Amygdala (tissue), 56 donors: ENCODE measurements around the gene ESRRA.
"Not testable (repeated sequence)": the region's sequence is repeated elsewhere in the genome, so short reads cannot be mapped to it uniquely, and the experiment has no call there.

Experiments
- DNase-seq, 56 donors: peaks; one replicate each; lab custom pipeline; 2025; lab: John Stamatoyannopoulos, UW

ESRRA gene

GRCh38 chr11:64305691-64306562 lies 603 bp downstream of the ESRRA start:
- peak in 43 of 56 donors; percentile 17 to 82 (median 59) for DNase-seq

GRCh38 chr11:64306563-64306875 lies 1.2 kb downstream of the ESRRA start:
- no peak for DNase-seq

- DNase-seq, result peak in 8 of 56 donors; percentile 12 to 38 (median 34)
Measured at GRCh38 chr11:64306876-64307622, 1.7 kb downstream of the ESRRA start.

- not testable (repeated sequence) for DNase-seq
Measured at GRCh38 chr11:64307795-64308194, 2.5 kb downstream of the ESRRA start.

GRCh38 chr11:64312947-64313346 lies 7.6 kb downstream of the ESRRA start:
- DNase-seq, result no peak

- peak in 18 of 56 donors; percentile 14 to 69 (median 38) for DNase-seq
Measured at GRCh38 chr11:64313491-64314145, 8.3 kb downstream of the ESRRA start.

GRCh38 chr11:64314146-64314804 lies 9.0 kb downstream of the ESRRA start:
- DNase-seq, result no peak

GRCh38 chr11:64314805-64315561 lies 9.7 kb downstream of the ESRRA start:
- DNase-seq, result no peak

- DNase-seq, result not testable (repeated sequence)
Measured at GRCh38 chr11:64315667-64316526, 10.6 kb downstream of the ESRRA start.

- peak in 1 of 56 donors; percentile 64 for DNase-seq
Measured at GRCh38 chr11:64316672-64317324, 11.5 kb downstream of the ESRRA start.

GRCh38 chr11:64317325-64317960 lies 12.1 kb downstream of the ESRRA start, which contains the start of gene TRMT112:
Gene TRMT112, minus strand, starts transcription at chr11:64317559. Its CDS starts 33 bp downstream, at chr11:64317526.
- peak; percentile 72 to 98 (median 94) for DNase-seq

- peak; percentile 54 to 98 (median 94) for DNase-seq
Measured at GRCh38 chr11:64317961-64318765, 12.8 kb downstream of the ESRRA start, which contains the start of gene PRDX5. Gene PRDX5, plus strand, starts transcription at chr11:64318121. Its CDS starts 95 bp downstream, at chr11:64318216.

GRCh38 chr11:64318766-64319761 lies 13.7 kb downstream of the ESRRA start:
- no peak for DNase-seq

GRCh38 chr11:64320556-64320955 lies 15.2 kb downstream of the ESRRA start:
- no peak for DNase-seq

- no peak for DNase-seq
Measured at GRCh38 chr11:64321026-64321425, 15.7 kb downstream of the ESRRA start.
